HL-60 (cell line): ENCODE results near the gene CLIP2.

Experiments used
- CTCF ChIP-seq: IDR thresholded peaks from one replicate; pipeline ENCODE4 v1.5.1; 2011; ENCODE audit warnings: low read length, control low read depth, inconsistent platforms; ENCODE audit not compliant: insufficient read depth
- POLR2AphosphoS5 ChIP-seq: IDR thresholded peaks from 2 replicates; pipeline ENCODE4 v1.6.1; 2012; ENCODE audit warnings: low read depth
- REST ChIP-seq: IDR thresholded peaks from 2 replicates; pipeline ENCODE4 v1.6.1; 2012; ENCODE audit warnings: low read depth; ENCODE audit not compliant: insufficient replicate concordance

- TF ChIP-seq CTCF (no peak), POLR2AphosphoS5 (no peak), REST (no peak)
These were observed 22.1 kb downstream of the CLIP2 start for GRCh38 chr7:74311305-74311744.
